Measurements from ENCODE around the gene DHRS4. TPM values are rescaled to one million over a fixed set of nuclear protein-coding genes. Genes with fewer than 3 reads are reported as not detected.

Gene DHRS4
- total RNA-seq, 1 experiment from 2014 or later: 12.7 TPM

- H3K14ac ChIP-seq (ENCODE audit: insufficient read depth, low read length): no peak overlapping the region
- H2BK12ac ChIP-seq (ENCODE audit: insufficient read length, low read depth, low read length): no peak overlapping the region
- H3K56ac ChIP-seq (ENCODE audit: insufficient read length, low read depth, low read length): no peak overlapping the region
- no peak overlapping the region for H3T11ph ChIP-seq (ENCODE audit: low read length)
- Mint-ChIP-seq H3K27me3 (ENCODE audit: low read depth) (peaks cover 2% of the 10 kb centered on the region; the same call in 1 of the 2 replicates), H3K4me1 (peaks cover 5 to 11% of the 10 kb centered on the region in 2 experiments), H3K4me3 (no peak overlapping the region), H3K27ac (no peak overlapping the region), H3K36me3 (ENCODE audit: insufficient read depth in 1 of 3, low read depth in 3 of 3) (peaks cover 0 to 3% (median 1%) of the 10 kb centered on the region in 3 experiments; a peak in 2 of 7 replicates), H3K9me3 (peaks cover 13 to 19% of the 10 kb centered on the region in 2 experiments)
- no CpG with 5 or more reads among the region's 3 CpGs for WGBS (ENCODE audit: extremely low coverage, insufficient read length, low lambda C conversion rate)
- no peak overlapping the region for H4K8ac ChIP-seq (replicated peaks; ENCODE audit: insufficient read length, low read depth, low read length)
- H3K79me1 ChIP-seq (ENCODE audit: insufficient read depth, low read depth, low read length, poor library complexity, severe bottlenecking): no peaks in the 10 kb centered on the region
- no peak overlapping the region for H3K4me2 ChIP-seq (ENCODE audit: insufficient read depth, insufficient read length, low read length)
- H3K4ac ChIP-seq (ENCODE audit: low read depth, low read length): no peak overlapping the region
- no peaks in the 10 kb centered on the region for H3K9me3 ChIP-seq (ENCODE audit: control insufficient read depth, low read depth, low read length)
- H3K9ac ChIP-seq (ENCODE audit: extremely low read depth, insufficient read length, low read length): no peak overlapping the region
- no peak overlapping the region for H3K18ac ChIP-seq (ENCODE audit: insufficient read length, low read depth, low read length)
- H2BK120ac ChIP-seq (ENCODE audit: low read depth, low read length, poor library complexity, severe bottlenecking): no peak overlapping the region
- H3K27ac ChIP-seq (ENCODE audit: insufficient read length, low read depth, low read length): no peak overlapping the region
- no peak overlapping the region for H2AK5ac ChIP-seq (ENCODE audit: insufficient read length, low read length)
- H3K23ac ChIP-seq (ENCODE audit: insufficient read length, low read depth, low read length): no peak overlapping the region
- TF ChIP-seq CTCF (conservative IDR thresholded peaks at IDR 0.05): no peak
- no peak overlapping the region for H2BK15ac ChIP-seq (ENCODE audit: low read depth, low read length)
- no peak overlapping the region for H4K5ac ChIP-seq (ENCODE audit: insufficient read length, low read depth, low read length)
- H3K79me2 ChIP-seq (ENCODE audit: insufficient read depth, low read length): no peaks in the 10 kb centered on the region
- 0 out of 2 replicates have a peak, but pooled peaks cover 2% of the 10 kb centered on the region for H3K4me1 ChIP-seq (ENCODE audit: insufficient read depth, low read length)
- H2AFZ ChIP-seq (ENCODE audit: low read length): no peak overlapping the region
- H3K27me3 ChIP-seq (ENCODE audit: insufficient read depth, low read length): no peaks in the 10 kb centered on the region
- H2BK5ac ChIP-seq (ENCODE audit: insufficient read length, low read length): no peak overlapping the region
- no peaks in the 10 kb centered on the region for H3K23me2 ChIP-seq (ENCODE audit: insufficient read length, low read depth, low read length, poor library complexity, severe bottlenecking)
- H4K91ac ChIP-seq (ENCODE audit: insufficient read length, low read depth, low read length): no peak overlapping the region
- H2BK20ac ChIP-seq (ENCODE audit: low read depth, low read length, poor library complexity, severe bottlenecking): no peak overlapping the region
- no peak for DNase-seq
- no peaks in the 10 kb centered on the region for H4K20me1 ChIP-seq (ENCODE audit: control insufficient read depth, insufficient read depth, insufficient read length)
These were observed 37.6 kb upstream of the DHRS4 start for GRCh38 chr14:23916004-23916403.

All from H9 (cell line).